Activated CD8-positive, alpha-beta memory T cell treated with anti-CD3 and anti-CD28 coated beads for 48 hours (primary cell): Measurements from ENCODE around the gene SLC35B4.

ENCODE experiments used
- DNase-seq, 3 experiments: peaks; one replicate each; pipeline ENCODE4 v3.0.0-alpha.2; 2020; ENCODE audit warnings: low read depth in 2 of 3, low spot score in 2 of 3

SLC35B4 gene

DNA sequence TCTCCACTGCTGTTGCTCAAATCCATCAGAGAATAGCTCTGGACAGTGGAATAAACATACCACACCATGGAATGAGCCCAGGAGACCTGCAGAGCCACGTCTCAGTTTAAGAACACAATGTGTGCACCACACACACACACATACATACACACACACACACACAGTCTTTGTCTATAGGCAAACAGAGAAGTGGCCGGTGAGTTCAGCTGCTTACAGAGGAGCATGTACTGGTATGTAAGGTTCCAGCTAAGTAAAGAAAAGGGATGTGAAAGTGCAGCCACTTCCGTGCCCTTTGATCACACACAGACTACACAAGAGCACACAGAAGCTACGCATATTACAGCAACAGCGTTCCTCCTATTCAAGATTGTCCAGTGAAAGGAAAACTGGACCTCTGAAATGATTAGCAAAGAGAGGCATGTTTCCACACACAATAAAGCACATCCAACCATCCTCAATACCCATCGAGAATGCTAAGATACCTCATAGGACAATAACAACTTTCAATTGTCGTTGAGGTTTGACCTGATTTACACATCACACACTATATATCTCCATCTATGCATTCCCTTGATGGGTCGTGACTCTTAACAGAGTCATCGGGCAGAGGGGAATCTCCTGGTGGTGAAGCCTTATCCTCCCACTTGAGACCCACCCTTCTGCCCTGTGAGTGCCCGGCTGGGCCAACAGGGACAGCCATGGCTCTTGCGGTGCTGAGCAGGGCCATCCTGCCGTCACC, 23.6 kb downstream of the SLC35B4 start:
- DNase-seq: no peak

- DNase-seq: no peak
Observed at GRCh38 chr7:134290286-134290685, 26.4 kb downstream of the SLC35B4 start.

DNA sequence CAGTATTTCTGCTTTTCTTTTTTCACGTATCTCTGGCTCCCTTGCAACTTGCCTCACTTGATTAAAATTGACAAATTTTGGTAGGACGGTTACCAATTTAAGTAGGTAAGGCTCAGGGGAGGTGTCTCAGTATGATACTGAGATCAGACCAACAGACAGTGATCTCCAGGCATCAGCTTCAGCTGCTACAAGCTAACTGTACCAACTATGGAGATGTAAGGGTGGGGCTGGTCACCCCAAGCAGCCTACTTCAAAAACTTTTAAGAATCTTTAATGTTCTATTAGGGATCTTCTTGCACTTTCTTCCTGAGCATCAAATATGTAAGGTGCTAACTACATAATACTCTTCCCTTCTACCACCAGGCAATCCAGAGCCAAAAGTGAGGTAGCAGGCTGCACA, 26.9 kb downstream of the SLC35B4 start:
- DNase-seq: no peak

DNA sequence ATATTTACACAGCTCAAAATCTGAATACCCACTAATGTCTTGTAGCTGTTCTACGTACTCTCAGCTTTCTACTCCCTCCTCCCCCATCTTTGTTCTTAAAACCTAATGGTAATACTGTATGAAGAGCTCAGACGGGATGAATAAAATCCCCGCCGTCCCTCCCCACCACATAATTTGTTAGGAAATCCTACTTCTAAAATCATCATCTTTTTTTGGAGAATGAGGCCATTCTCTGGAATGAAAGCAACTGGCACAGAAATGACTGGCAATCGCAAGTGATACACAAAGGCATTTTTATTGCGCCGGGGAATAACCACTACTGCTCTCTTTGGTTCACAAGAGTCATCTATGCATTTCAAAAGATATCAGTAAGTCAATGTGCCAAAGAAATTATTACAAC, 27.3 kb downstream of the SLC35B4 start:
- no peak for DNase-seq

DNA sequence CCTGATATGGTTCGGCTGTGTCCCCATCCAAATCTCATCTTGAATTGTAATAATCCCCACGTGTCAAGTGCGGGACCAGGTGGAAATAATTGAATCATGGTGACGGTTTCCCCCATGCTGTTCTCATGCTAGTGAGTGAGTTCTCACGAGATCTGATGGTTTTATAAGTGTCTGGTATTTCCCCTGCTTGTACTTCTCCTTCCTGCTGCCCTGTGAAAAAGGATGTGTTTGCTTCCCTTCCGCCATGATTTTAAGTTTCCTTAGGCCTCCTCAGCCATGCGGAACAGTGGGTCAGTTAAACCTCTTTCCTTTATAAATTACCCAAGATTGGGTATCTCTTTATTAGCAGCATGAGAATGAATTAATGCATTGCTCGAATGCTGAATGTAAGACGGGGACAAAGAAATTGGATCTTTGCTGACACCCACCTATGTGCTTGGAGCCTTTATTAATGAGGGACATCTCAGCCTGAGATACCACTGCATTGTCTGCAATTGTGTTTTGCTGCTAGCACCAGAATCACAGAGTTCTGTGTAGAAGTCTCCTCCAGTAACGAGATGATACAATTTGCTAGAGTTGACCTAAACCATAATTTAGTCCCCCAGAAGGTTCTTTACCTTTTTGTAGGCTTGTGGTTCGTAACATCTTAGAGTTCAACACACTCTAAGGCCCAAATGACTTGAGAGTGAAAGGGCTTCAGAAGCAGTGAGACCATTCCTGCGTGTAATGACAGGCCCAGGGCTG, 28.6 kb downstream of the SLC35B4 start:
- DNase-seq: no peak

GRCh38 chr7:134284952-134285351, 31.8 kb downstream of the SLC35B4 start:
- no peak for DNase-seq

DNA sequence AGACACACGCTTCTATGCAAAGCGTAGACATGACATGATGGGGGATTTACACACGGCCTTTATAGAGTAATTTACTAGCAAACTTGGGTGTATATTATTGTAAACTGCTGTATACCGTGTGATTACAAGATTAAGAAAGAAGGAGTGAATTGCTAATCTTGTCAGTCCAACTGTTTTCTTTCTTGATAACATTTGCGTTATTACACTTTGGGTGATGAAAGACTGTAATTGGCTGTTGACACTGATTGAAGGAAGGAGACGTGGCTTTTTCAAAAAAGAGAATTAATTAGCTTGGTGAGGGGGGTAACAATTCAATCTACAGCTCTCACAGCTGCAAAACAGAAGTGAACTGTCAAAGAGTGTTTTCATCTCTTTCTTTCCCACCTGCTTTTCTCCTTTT, 32.7 kb downstream of the SLC35B4 start:
- DNase-seq: no peak

DNA sequence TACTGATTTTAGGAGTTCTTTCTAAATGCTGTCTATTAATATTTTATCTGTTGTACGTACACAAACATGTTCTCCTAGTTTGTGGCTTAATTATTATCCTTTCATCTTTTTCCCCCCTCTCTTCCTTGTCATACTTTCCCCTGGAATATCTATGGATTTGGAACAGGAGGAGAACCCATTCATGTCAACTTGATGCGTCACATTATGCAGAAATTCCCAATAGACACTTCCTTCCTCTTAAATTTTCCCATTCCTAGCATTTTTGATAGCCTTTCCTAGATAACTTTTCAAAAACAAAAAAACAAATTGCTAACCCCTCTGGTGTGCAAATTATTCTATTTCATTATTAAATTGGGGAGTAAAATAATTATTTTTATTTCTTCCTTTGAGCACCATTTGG, 36.2 kb downstream of the SLC35B4 start:
- no peak for DNase-seq

- DNase-seq: no peak
Observed at GRCh38 chr7:134279898-134280297, 36.8 kb downstream of the SLC35B4 start.

DNA sequence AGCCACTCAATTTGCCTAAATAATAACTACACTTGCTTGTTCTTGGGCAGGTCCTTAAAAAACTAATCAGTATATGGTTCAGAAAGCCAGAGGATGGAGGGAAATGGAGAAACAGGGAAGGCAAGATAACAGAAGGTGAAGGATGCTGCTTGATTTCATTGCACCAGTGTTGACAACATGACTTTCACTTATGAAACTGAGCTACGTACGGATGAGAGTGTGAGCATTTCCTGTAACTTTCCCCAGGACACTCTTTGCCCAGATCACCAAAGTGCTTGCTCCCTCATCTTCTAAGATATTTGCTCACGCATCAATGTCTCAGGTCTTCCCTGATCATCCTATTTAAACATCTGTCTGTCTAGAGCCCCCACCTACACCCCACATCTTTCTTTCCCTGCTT, 37.4 kb downstream of the SLC35B4 start:
- no peak for DNase-seq

GRCh38 chr7:134278502-134279153, 38.1 kb downstream of the SLC35B4 start:
- no peak for DNase-seq

DNA sequence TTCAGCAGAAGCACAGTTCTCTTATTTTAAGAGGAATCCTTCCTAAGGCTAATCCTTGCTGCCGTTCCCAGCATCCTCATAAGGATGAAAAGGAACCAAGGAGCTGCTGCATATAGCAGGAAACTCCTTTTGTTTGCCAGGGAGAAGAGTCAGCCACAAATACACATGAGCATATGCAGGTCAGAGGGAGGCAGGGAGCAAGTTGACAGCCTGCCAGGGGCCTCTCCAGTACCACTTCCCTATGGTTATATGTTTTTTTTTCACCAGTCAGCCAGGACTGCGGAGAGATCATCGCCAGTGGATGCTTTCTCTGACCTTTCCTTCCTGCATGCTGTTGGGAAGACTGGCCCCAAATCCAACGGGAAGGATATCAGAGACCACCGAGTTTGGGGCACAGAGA, 39.8 kb downstream of the SLC35B4 start:
- DNase-seq: no peak

GRCh38 chr7:134262322-134262721, 54.4 kb downstream of the SLC35B4 start:
- DNase-seq: no peak

GRCh38 chr7:134255814-134256213, 60.9 kb downstream of the SLC35B4 start:
- DNase-seq: no peak

- DNase-seq: no peak
Observed at GRCh38 chr7:134254311-134254710, 62.4 kb downstream of the SLC35B4 start.

DNA sequence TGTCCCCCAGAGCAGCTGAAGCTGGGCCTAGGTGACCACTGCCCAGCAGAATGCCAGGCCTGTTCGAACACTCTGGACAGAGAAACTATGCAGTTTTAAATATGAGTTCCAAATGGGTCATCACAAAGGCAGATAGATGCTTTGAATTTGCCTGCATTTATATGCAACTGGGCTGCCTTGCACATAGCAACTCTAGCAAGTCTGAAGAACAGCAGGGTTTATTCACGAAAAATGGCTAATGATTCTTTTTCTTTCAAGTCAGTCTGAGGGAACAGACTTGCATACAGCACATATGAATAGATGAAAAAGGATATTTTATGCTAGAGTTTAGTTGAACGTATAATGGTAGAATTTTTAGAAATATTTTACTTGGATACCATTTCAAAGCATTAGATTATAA, 68.5 kb downstream of the SLC35B4 start:
- DNase-seq: no peak

GRCh38 chr7:134246761-134247160, 70.0 kb downstream of the SLC35B4 start:
- no peak for DNase-seq

- no peak for DNase-seq
Observed at GRCh38 chr7:134246347-134246746, 70.4 kb downstream of the SLC35B4 start.

- DNase-seq: no peak
Observed at GRCh38 chr7:134245253-134245652, 71.5 kb downstream of the SLC35B4 start.
